GM10266 (cell line): ENCODE results near the gene KLHL29.

ENCODE experiments used
- DNase-seq: peaks from one replicate; pipeline ENCODE4 v3.0.0; 2012; ENCODE audit errors: extremely low spot score
- CTCF ChIP-seq: IDR thresholded peaks from 2 replicates; pipeline ENCODE4 v1.5.1; 2012; ENCODE audit warnings: mild to moderate bottlenecking, low read depth; ENCODE audit not compliant: control insufficient read depth, insufficient read depth; ENCODE audit errors: missing control alignments

Gene KLHL29

GRCh38 chr2:23498943-23499342 lies 114.0 kb downstream of the KLHL29 start:
- no peak for TF ChIP-seq CTCF
- no peak for DNase-seq

- DNase-seq, result no peak
- no peak for TF ChIP-seq CTCF
Observed at GRCh38 chr2:23499439-23499838, 114.5 kb downstream of the KLHL29 start.

GRCh38 chr2:23500836-23501235 lies 115.9 kb downstream of the KLHL29 start:
- no peak for TF ChIP-seq CTCF
- no peak for DNase-seq

GRCh38 chr2:23502096-23502495 lies 117.1 kb downstream of the KLHL29 start:
- no peak for TF ChIP-seq CTCF
- no peak for DNase-seq

GRCh38 chr2:23503097-23503496 lies 118.1 kb downstream of the KLHL29 start:
- DNase-seq, result no peak
- no peak for TF ChIP-seq CTCF

- no peak for DNase-seq
- no peak for TF ChIP-seq CTCF
Observed at GRCh38 chr2:23503682-23504081, 118.7 kb downstream of the KLHL29 start.

GRCh38 chr2:23504591-23504990 lies 119.6 kb downstream of the KLHL29 start:
- DNase-seq, result no peak

More at GRCh38 chr2:23504591-23504990, 119.6 kb downstream of the KLHL29 start:
- no peak for TF ChIP-seq CTCF
